Panc1 (cell line): ENCODE data around the gene MDGA2. TPM values are rescaled to one million over a fixed set of nuclear protein-coding genes. Genes with fewer than 3 reads are reported as not detected.

ENCODE experiments used
- ATAC-seq: fragments of 200-7000 bp; cut with Tn5 transposase; 2 replicates; pipeline ENCODE4 v1.9.1; 2020; ENCODE audit warnings: mild to moderate bottlenecking, moderate library complexity
- BruUV-seq: library from RNA; stranded (reverse); fragments of 400-500 nt; replicated peaks from 2 replicates; lab custom pipeline; 2021; lab: Mats Ljungman, UMichigan
- CTCF ChIA-PET: fragments of 300-600 bp; sonication (Branson Sonifier 250); formaldehyde crosslinking; loops from one replicate; lab custom pipeline; 2022; ENCODE audit warnings: antibody characterized with exemption; lab: Charles Lee
- POLR2A ChIA-PET: fragments of 300-600 bp; sonication (Branson Sonifier 250); formaldehyde crosslinking; loops from one replicate; lab custom pipeline; 2022; ENCODE audit warnings: antibody characterized with exemption; lab: Charles Lee
- DNase-seq: peaks from one replicate; pipeline ENCODE4 v3.0.0-alpha.2; 2010; ENCODE audit warnings: low read depth, low spot score
- H3K27ac ChIP-seq: 2 replicates; pipeline ENCODE4 v1.5.1; 2011; ENCODE audit warnings: mild to moderate bottlenecking, low read length, inconsistent platforms
- H3K27me3 ChIP-seq: fragments of 200-500 bp; sonication (Bioruptor generic); 2 replicates; pipeline ENCODE4 v1.6.0; 2014; ENCODE audit warnings: low read length, inconsistent platforms; ENCODE audit not compliant: control insufficient read depth, insufficient read depth
- H3K36me3 ChIP-seq: fragments of 200-500 bp; sonication (Bioruptor generic); 2 replicates; pipeline ENCODE4 v1.5.1; 2014; ENCODE audit warnings: inconsistent platforms, mild to moderate bottlenecking, low read length, moderate library complexity; ENCODE audit not compliant: control insufficient read depth, insufficient read depth
- H3K4me1 ChIP-seq: 2 replicates; pipeline ENCODE4 v1.5.1; 2011; ENCODE audit warnings: inconsistent platforms, mild to moderate bottlenecking, low read length, moderate library complexity; ENCODE audit not compliant: control insufficient read depth, insufficient read depth
- H3K4me3 ChIP-seq, 2 experiments: 2 replicates each; pipeline ENCODE4 v1.5.1; 2011 to 2012; ENCODE audit warnings: low read depth in 2 of 2, low read length in 2 of 2, mild to moderate bottlenecking in 2 of 2, inconsistent platforms in 1 of 2, moderate library complexity in 1 of 2
- H3K9me3 ChIP-seq: fragments of 200-500 bp; sonication (Bioruptor generic); 2 replicates; pipeline ENCODE4 v1.5.1; 2014; ENCODE audit warnings: low read depth, mild to moderate bottlenecking, inconsistent platforms, low read length, moderate library complexity; ENCODE audit not compliant: control insufficient read depth, insufficient read depth
- POLR2AphosphoS5 ChIP-seq: IDR thresholded peaks from 2 replicates; pipeline ENCODE4 v1.6.1; 2012; ENCODE audit warnings: mild to moderate bottlenecking, low read depth, low read length, moderate library complexity
- SIN3A ChIP-seq: IDR thresholded peaks from 2 replicates; pipeline ENCODE4 v1.6.1; 2012; ENCODE audit warnings: low read depth, mild to moderate bottlenecking, low read length, moderate library complexity, borderline replicate concordance; ENCODE audit not compliant: insufficient read depth
- TCF7L2 ChIP-seq: IDR thresholded peaks from 2 replicates; pipeline ENCODE4 v1.6.1; 2011; ENCODE audit warnings: mild to moderate bottlenecking, low read depth, low read length, inconsistent platforms
- in situ Hi-C: cut with HindIII; loops from 2 replicates; pipeline ENCODE4 v1.10.0; 2016; ENCODE audit warnings: low sequenced_read_pairs, low pct_unique_long_range_greater_than_20kb
- intact Hi-C: fragments of 100-400 bp; cut with micrococcal nuclease; formaldehyde crosslinking; loops from one replicate; pipeline ENCODE4 v1.10.0; 2022; ENCODE audit not compliant: unreplicated experiment
- total RNA-seq: library from RNA; stranded (reverse); gene quantifications from one replicate; pipeline ENCODE4 v1.2.1, GENCODE V29; 2021; ENCODE audit not compliant: unreplicated experiment
- TF ChIP-seq, protein P1 (sequence below): fragments of 450-650 bp; IDR thresholded peaks from 2 replicates; pipeline ENCODE4 v1.5.1; 2017; ENCODE audit warnings: mild to moderate bottlenecking
- TF ChIP-seq, protein P2 (sequence below), 2 experiments: IDR thresholded peaks; 2 replicates each; pipeline ENCODE4 v1.6.1; 2011 to 2012; ENCODE audit warnings: low read depth in 2 of 2, control low read depth in 1 of 2, low read length in 1 of 2, mild to moderate bottlenecking in 1 of 2, moderate library complexity in 1 of 2; ENCODE audit not compliant: insufficient read depth in 1 of 2

The MDGA2 gene
- total RNA-seq, 1 experiment from 2014 or later = not detected

DNA sequence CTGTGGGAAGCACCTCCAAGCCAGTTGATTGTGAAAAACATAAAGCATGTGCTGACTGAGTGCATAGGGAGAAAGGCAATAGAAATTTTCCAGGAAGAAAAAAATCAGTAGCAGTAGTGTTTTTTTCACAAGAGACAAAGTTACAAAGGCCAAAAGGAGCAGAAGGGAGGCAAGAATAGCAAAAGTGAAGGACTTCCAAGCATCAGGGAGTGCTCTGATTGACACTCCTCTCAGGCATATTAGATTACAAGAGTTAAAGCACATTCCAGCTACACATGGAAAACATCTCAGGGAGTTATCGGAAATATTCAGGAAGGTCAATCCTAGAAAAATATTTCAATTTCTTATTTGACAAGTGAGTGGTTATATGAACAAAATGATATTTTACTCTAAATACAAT, 508.0 kb downstream of the MDGA2 start:
- BruUV-seq = no TSS peak
- in situ Hi-C loops = no loop called here
- Histone ChIP-seq H3K4me1 (no peaks in the 10 kb centered on the region), H3K27me3 (no peaks in the 10 kb centered on the region), H3K36me3 (no peaks in the 10 kb centered on the region), H3K4me3 (no peak overlapping the region), H3K9me3 (no peaks in the 10 kb centered on the region), H3K27ac (no peak overlapping the region)
- TF ChIP-seq, protein P1, sequence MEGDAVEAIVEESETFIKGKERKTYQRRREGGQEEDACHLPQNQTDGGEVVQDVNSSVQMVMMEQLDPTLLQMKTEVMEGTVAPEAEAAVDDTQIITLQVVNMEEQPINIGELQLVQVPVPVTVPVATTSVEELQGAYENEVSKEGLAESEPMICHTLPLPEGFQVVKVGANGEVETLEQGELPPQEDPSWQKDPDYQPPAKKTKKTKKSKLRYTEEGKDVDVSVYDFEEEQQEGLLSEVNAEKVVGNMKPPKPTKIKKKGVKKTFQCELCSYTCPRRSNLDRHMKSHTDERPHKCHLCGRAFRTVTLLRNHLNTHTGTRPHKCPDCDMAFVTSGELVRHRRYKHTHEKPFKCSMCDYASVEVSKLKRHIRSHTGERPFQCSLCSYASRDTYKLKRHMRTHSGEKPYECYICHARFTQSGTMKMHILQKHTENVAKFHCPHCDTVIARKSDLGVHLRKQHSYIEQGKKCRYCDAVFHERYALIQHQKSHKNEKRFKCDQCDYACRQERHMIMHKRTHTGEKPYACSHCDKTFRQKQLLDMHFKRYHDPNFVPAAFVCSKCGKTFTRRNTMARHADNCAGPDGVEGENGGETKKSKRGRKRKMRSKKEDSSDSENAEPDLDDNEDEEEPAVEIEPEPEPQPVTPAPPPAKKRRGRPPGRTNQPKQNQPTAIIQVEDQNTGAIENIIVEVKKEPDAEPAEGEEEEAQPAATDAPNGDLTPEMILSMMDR = no peak
- no peak for TF ChIP-seq POLR2AphosphoS5
- TF ChIP-seq SIN3A = no peak
- TF ChIP-seq, protein P2, sequence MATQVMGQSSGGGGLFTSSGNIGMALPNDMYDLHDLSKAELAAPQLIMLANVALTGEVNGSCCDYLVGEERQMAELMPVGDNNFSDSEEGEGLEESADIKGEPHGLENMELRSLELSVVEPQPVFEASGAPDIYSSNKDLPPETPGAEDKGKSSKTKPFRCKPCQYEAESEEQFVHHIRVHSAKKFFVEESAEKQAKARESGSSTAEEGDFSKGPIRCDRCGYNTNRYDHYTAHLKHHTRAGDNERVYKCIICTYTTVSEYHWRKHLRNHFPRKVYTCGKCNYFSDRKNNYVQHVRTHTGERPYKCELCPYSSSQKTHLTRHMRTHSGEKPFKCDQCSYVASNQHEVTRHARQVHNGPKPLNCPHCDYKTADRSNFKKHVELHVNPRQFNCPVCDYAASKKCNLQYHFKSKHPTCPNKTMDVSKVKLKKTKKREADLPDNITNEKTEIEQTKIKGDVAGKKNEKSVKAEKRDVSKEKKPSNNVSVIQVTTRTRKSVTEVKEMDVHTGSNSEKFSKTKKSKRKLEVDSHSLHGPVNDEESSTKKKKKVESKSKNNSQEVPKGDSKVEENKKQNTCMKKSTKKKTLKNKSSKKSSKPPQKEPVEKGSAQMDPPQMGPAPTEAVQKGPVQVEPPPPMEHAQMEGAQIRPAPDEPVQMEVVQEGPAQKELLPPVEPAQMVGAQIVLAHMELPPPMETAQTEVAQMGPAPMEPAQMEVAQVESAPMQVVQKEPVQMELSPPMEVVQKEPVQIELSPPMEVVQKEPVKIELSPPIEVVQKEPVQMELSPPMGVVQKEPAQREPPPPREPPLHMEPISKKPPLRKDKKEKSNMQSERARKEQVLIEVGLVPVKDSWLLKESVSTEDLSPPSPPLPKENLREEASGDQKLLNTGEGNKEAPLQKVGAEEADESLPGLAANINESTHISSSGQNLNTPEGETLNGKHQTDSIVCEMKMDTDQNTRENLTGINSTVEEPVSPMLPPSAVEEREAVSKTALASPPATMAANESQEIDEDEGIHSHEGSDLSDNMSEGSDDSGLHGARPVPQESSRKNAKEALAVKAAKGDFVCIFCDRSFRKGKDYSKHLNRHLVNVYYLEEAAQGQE (IDR thresholded peaks at IDR 0.05; ENCODE audit: insufficient read depth in 1 of 2, low read depth in 2 of 2, low read length in 1 of 2) = no peak
- TF ChIP-seq TCF7L2 = no peak
- ChIA-PET POLR2A (no interaction called here), CTCF (no interaction called here)
- ATAC-seq = no peak
- intact Hi-C loops = no loop called here
- no peak for DNase-seq

- ChIA-PET POLR2A (no interaction called here), CTCF (no interaction called here)
- intact Hi-C loops = no loop called here
- no peak overlapping the region for H3K27ac ChIP-seq
- no peak for DNase-seq
- in situ Hi-C loops = no loop called here
- no peaks in the 10 kb centered on the region for H3K9me3 ChIP-seq
- no peak overlapping the region for H3K4me3 ChIP-seq
- TF ChIP-seq, protein P1 = no peak
- TF ChIP-seq POLR2AphosphoS5 = no peak
- no peak for TF ChIP-seq TCF7L2
- TF ChIP-seq SIN3A = no peak
- TF ChIP-seq, protein P2 (IDR thresholded peaks at IDR 0.05; ENCODE audit: insufficient read depth in 1 of 2, low read depth in 2 of 2, low read length in 1 of 2) = no peak
- H3K36me3 ChIP-seq = no peaks in the 10 kb centered on the region
- ATAC-seq = no peak
- no peaks in the 10 kb centered on the region for H3K4me1 ChIP-seq
- no peaks in the 10 kb centered on the region for H3K27me3 ChIP-seq
- BruUV-seq = no TSS peak
Observed at GRCh38 chr14:47155395-47155794, 520.0 kb downstream of the MDGA2 start.
